M059J (cell line): ENCODE measurements around the gene MOB3A. TPM values are rescaled to one million over a fixed set of nuclear protein-coding genes. Genes with fewer than 3 reads are reported as not detected.
A peak's percentile ranks its signal among the peaks of the same experiment; 100 is the strongest.
"Not testable (repeated sequence)": the region's sequence is repeated elsewhere in the genome, so short reads cannot be mapped to it uniquely, and the experiment has no call there.

Experiments
- DNase-seq: peaks from one replicate; pipeline ENCODE4 v3.0.0-alpha.2; 2012; ENCODE audit warnings: low read depth
- total RNA-seq: library from RNA; depleted of rRNA; stranded (reverse); fragments of >200 nt; shearing (Covaris generic); gene quantifications from 2 replicates; pipeline ENCODE4 v1.2.3, GENCODE V29; 2014; rRNA removed

MOB3A gene
- total RNA-seq, 1 experiment from 2014 or later = 19.1 TPM

GRCh38 chr19:2034253-2034652, 61.9 kb downstream of the MOB3A start:
- not testable (repeated sequence) for DNase-seq

GRCh38 chr19:2033825-2034159, 62.3 kb downstream of the MOB3A start:
- no peak for DNase-seq

DNA sequence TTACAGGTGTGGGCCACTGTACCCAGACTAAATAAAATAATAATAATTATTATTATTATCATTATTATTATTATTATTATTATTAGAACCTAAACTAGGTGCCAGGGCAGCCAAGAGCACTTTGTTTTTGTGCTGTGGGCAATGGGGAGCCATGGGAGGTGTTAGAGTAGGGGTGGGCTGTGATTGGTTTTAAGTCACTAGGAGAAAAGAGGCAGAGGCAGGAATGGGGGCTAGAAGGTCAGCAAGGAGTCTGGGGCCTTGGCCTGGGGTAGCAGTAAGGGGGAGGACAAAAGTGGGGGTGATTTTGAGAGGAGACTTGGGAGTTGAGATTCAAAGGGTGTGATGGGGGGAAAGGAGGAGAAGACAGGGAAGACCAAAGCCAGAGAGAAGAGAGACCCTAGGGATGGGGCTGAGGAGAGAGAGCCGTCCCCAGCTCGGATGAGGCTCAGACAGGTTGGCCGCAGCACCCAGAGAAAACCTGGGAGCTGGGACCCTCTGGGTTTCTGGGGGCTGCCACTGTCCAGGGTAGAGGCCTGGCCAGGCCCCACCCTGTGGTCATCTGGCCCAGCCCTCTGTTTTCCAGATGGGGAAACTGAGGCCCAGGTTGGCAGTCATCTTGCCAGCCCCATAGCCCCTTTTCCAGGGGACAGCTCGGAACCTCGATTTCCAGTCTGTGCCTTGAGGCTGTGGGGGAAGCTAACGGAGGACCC, 62.9 kb downstream of the MOB3A start:
- DNase-seq = no peak

- peak; percentile 96 for DNase-seq
Measured at GRCh38 chr19:2032296-2032941, 63.7 kb downstream of the MOB3A start.

GRCh38 chr19:2027361-2027760, 68.8 kb downstream of the MOB3A start:
- peak; percentile 59 for DNase-seq

GRCh38 chr19:2026770-2027169, 69.4 kb downstream of the MOB3A start:
- no peak for DNase-seq

DNA sequence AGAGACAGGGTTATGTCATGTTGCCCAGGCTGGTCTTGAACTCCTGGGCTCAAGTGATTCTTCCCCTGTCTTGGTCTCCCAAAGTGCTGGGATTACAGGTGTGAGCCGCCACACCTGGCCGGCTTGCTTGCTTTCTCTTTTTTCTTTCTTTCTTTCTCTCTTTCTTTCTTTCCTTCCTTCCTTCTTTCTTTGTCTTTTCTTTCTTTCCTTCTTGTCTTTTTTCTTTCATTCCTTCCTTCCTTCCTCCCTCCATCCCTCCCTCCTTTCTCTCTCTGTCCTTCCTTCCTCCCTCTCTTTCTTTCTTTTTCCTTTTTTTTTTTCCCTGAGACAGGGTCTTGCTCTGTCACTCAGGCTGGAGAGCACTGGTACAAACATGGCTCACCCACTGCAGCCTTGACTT, 73.8 kb downstream of the MOB3A start:
- no peak for DNase-seq

GRCh38 chr19:2021453-2022140, 74.5 kb downstream of the MOB3A start:
- no peak for DNase-seq

Other genes with a start within 250 kb of the MOB3A start
- 3.4 and 13.8 TPM in 2 replicates for gene REXO1, start 247.8 kb downstream of the MOB3A start, total RNA-seq
- 1.2 and 8.4 TPM in 2 replicates for gene KLF16, start 232.7 kb downstream of the MOB3A start, total RNA-seq
- 59.0 and 94.1 TPM in 2 replicates for gene ABHD17A, start 210.8 kb downstream of the MOB3A start, total RNA-seq
- 1.0 and 6.7 TPM in 2 replicates for gene ADAT3, start 190.9 kb downstream of the MOB3A start, total RNA-seq
- gene SCAMP4, start 190.9 kb downstream of the MOB3A start, total RNA-seq = 75.5 and 98.0 TPM in 2 replicates
- gene CSNK1G2, start 155.2 kb downstream of the MOB3A start, total RNA-seq = 50.1 and 70.7 TPM in 2 replicates
- 32.4 and 63.3 TPM in 2 replicates for gene BTBD2, start 80.6 kb downstream of the MOB3A start, total RNA-seq
- 60.0 and 80.9 TPM in 2 replicates for gene MKNK2, start 45.1 kb downstream of the MOB3A start, total RNA-seq
- 0.15 TPM in 1 of 2 replicates, not detected in the other for gene IZUMO4, start 589 bp upstream of the MOB3A start, total RNA-seq
- 61.0 and 93.3 TPM in 2 replicates for gene AP3D1, start 55.2 kb upstream of the MOB3A start, total RNA-seq
- gene DOT1L, start 67.6 kb upstream of the MOB3A start, total RNA-seq = 4.1 and 11.0 TPM in 2 replicates
- 75.4 and 79.5 TPM in 2 replicates for gene PLEKHJ1, start 140.0 kb upstream of the MOB3A start, total RNA-seq
- gene SF3A2, start 140.5 kb upstream of the MOB3A start, total RNA-seq = 36.9 and 44.0 TPM in 2 replicates
- gene AMH, start 153.0 kb upstream of the MOB3A start, total RNA-seq = 1.5 and 2.9 TPM in 2 replicates
- gene JSRP1, start 160.1 kb upstream of the MOB3A start, total RNA-seq = not detected in 2 replicates
- not detected in 2 replicates for gene PEAK3, start 185.8 kb upstream of the MOB3A start, total RNA-seq
- not detected in 2 replicates for gene LINGO3, start 211.8 kb upstream of the MOB3A start, total RNA-seq
- 275 and 327 TPM in 2 replicates for gene LSM7, start 232.3 kb upstream of the MOB3A start, total RNA-seq
- 17.2 and 31.9 TPM in 2 replicates for gene SPPL2B, start 232.4 kb upstream of the MOB3A start, total RNA-seq